Measurements from ENCODE around the gene B4GALT4.

B4GALT4 gene

GRCh38 chr3:119237299-119237698 lies 3.4 kb downstream of the B4GALT4 start:
- no peak for DNase-seq (ENCODE audit: low read depth)

GRCh38 chr3:119236756-119237155 lies 3.9 kb downstream of the B4GALT4 start:
- no peak for DNase-seq (ENCODE audit: low read depth)

- DNase-seq (ENCODE audit: low read depth) = no peak
Observed at GRCh38 chr3:119235151-119235550, 5.5 kb downstream of the B4GALT4 start.

- no peak for DNase-seq (ENCODE audit: low read depth)
Observed at GRCh38 chr3:119234610-119235009, 6.1 kb downstream of the B4GALT4 start.

- no peak for DNase-seq (ENCODE audit: low read depth)
Observed at GRCh38 chr3:119230745-119231144, 9.9 kb downstream of the B4GALT4 start.

- no peak for DNase-seq (ENCODE audit: low read depth)
Observed at GRCh38 chr3:119230071-119230470, 10.6 kb downstream of the B4GALT4 start.

- no peak for DNase-seq (ENCODE audit: low read depth)
Observed at GRCh38 chr3:119229190-119229589, 11.5 kb downstream of the B4GALT4 start.

- DNase-seq (ENCODE audit: low read depth) = no peak
Observed at GRCh38 chr3:119228373-119229145, 12.1 kb downstream of the B4GALT4 start.

- DNase-seq (ENCODE audit: low read depth) = no peak
Observed at GRCh38 chr3:119227070-119227850, 13.4 kb downstream of the B4GALT4 start.

GRCh38 chr3:119225121-119225520 lies 15.6 kb downstream of the B4GALT4 start:
- DNase-seq (ENCODE audit: low read depth) = no peak

- no peak for DNase-seq (ENCODE audit: low read depth)
Observed at GRCh38 chr3:119223511-119223910, 17.2 kb downstream of the B4GALT4 start.

- DNase-seq (ENCODE audit: low read depth) = no peak
Observed at GRCh38 chr3:119222391-119222790, 18.3 kb downstream of the B4GALT4 start.

GRCh38 chr3:119221779-119222320 lies 18.8 kb downstream of the B4GALT4 start:
- no peak for DNase-seq (ENCODE audit: low read depth)

GRCh38 chr3:119220970-119221667 lies 19.6 kb downstream of the B4GALT4 start:
- DNase-seq (ENCODE audit: low read depth) = no peak

- DNase-seq (ENCODE audit: low read depth) = no peak
Observed at GRCh38 chr3:119220198-119220597, 20.5 kb downstream of the B4GALT4 start.

GRCh38 chr3:119219069-119219468 lies 21.6 kb downstream of the B4GALT4 start:
- DNase-seq (ENCODE audit: low read depth) = no peak

- no peak for DNase-seq (ENCODE audit: low read depth)
Observed at GRCh38 chr3:119211803-119212202, 28.9 kb downstream of the B4GALT4 start.

- DNase-seq (ENCODE audit: low read depth) = no peak
Observed at GRCh38 chr3:119211193-119211592, 29.5 kb downstream of the B4GALT4 start.

- no peak for DNase-seq (ENCODE audit: low read depth)
Observed at GRCh38 chr3:119207512-119207875, 33.2 kb downstream of the B4GALT4 start.

- DNase-seq (ENCODE audit: low read depth) = no peak
Observed at GRCh38 chr3:119206611-119207511, 33.8 kb downstream of the B4GALT4 start.

- no peak for DNase-seq (ENCODE audit: low read depth)
Observed at GRCh38 chr3:119205685-119206084, 35.0 kb downstream of the B4GALT4 start.

- DNase-seq (ENCODE audit: low read depth) = no peak
Observed at GRCh38 chr3:119205209-119205608, 35.5 kb downstream of the B4GALT4 start.
